HG03457 (cell line): ENCODE data around the gene UQCC3.
A peak's percentile ranks its signal among the peaks of the same experiment; 100 is the strongest.
"Not testable (repeated sequence)": the region's sequence is repeated elsewhere in the genome, so short reads cannot be mapped to it uniquely, and the experiment has no call there.

ENCODE experiments used
- ATAC-seq: cut with Tn5 transposase; IDR thresholded peaks from one replicate; pipeline ENCODE4 v1.9.1; 2021; ENCODE audit warnings: moderate number of reproducible peaks; ENCODE audit not compliant: unreplicated experiment

The UQCC3 gene

GRCh38 chr11:62671608-62672389 lies at the start of gene UQCC3, which contains the start of gene LBHD1:
Gene UQCC3, plus strand, starts transcription at chr11:62671673. Its CDS starts 73 bp downstream, at chr11:62671746.
Gene LBHD1, minus strand, starts transcription at chr11:62672267. Its CDS starts 2,236 bp downstream, at chr11:62670031.
- no peak for ATAC-seq

DNA sequence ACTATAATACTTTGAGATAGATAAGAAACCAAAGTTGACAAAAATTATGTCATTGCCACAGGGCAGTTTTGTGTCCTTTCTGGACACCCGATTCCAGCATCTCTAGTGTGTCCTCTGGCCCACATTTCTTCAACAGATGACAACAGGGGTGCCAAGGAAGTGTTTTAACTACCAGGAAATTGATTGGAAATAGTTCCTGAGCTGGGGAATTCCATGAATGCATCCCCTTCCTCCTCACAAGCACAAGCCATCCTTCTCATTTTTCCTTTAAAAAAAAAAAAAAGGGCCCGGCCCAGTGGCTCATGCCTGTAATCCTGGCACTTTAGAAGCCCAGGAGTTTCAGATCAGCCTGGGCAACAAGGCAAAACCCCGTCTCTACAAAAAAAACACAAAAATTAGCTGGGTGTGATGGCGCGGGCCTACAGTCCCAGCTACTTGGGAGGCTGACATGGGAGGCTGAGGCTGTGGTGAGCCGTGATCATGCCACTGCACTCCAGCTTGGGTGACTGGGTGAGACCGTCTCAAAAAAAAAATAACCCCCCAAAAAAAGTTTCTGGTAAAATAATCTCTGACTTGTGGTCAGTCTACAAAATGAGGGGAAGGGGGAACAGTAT lies 48.9 kb upstream of the UQCC3 start:
- no peak for ATAC-seq

GRCh38 chr11:62627713-62628112 lies 43.8 kb upstream of the UQCC3 start:
- no peak for ATAC-seq

DNA sequence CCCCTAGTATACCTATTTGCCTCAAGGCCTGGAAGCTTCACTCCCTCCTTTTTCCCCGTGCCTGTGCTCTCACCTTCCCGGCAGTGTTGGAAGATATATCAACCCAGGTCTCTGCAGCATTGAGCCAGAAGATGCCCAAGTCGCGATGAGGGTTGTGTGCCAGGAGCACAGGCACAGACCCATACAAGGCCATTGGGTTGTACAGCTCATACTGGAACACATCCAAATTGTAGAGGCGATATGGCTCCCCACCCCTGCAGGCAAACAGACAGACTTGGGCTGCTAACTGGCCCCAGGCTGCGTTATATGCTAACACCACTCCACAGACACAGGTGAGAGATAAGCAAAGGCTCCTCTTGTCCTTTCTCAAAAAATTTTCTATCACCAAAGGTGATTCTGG lies 39.0 kb upstream of the UQCC3 start:
- no peak for ATAC-seq

DNA sequence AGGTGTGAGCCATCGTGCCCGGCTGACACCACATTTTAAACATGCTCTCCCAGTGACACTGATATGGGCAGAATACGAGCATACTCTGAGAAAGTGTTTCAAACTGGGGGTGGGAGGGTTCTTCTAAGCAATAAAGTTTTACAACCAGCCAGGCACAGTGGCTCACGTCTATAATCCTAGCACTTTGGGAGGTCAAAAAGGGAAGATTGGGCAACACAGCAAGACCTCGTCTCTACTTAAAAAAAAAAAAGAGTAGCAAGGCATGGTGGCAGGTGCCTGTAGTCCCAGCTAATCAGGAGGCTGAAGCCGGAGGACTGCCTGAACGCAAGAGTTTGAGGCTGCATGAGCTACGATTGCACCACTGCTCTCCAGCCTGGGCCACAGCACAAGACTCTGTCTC lies 27.3 kb upstream of the UQCC3 start:
- ATAC-seq: no peak

DNA sequence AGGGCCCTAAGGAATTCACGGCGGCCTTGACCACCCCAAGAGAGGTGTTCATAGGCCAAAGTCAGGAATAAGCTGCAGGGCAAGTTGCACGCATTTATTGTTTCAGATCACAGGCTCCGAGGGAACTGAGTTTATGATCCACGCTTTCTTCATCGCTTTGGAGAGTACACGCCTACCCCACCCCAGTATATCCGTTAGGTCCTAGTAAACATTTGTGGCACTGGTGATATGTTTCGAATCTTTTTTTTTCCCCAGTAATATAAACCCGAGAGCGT lies 25.9 kb upstream of the UQCC3 start:
- ATAC-seq: no peak

- ATAC-seq: peak; percentile 69
Observed at GRCh38 chr11:62645946-62646824, 25.3 kb upstream of the UQCC3 start, which contains the start of gene GANAB. Gene GANAB, minus strand, starts transcription at chr11:62646613. Its CDS starts 14 bp downstream, at chr11:62646599.

DNA sequence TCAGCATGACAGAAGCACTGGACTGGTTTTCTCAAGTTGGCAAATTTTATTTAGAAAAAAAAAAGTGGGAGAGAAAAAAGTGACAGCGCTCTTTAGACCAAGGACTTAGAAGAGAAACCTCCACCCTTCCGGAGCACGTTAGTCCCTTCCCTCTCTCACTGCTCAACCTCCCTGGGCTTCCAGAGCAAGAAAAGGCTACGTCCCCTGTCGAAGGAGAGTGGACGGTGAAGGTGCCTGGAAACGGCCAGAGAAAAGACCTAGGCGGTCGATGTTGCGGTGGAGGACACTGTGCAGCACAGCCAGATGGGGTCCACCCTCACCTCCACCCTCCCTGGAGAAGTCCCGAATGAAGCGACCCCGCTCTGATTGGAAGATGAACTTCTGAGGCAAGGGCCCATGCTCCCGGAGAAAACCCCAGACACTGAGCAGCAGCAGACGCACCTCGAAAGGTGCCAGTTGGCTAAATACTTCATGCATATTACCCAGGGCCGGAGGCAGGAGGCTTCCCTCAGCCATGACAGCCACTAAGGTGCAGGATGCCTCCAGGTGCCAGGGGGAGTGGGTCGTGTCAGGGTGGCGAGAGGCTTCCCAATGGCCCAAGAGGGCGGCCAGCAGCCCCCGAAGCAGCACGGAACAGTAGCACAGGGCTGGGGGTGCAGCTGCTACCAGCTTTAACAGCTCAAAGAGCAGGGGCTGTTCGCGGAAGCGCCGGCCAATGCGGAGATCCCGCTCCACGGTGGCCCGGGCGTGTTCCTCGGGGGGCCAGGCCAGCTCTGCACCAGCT lies 24.5 kb upstream of the UQCC3 start:
- no peak for ATAC-seq

- ATAC-seq: no peak
Observed at GRCh38 chr11:62647609-62648005, 23.9 kb upstream of the UQCC3 start.

GRCh38 chr11:62648185-62648966 lies 23.1 kb upstream of the UQCC3 start:
- ATAC-seq: no peak

DNA sequence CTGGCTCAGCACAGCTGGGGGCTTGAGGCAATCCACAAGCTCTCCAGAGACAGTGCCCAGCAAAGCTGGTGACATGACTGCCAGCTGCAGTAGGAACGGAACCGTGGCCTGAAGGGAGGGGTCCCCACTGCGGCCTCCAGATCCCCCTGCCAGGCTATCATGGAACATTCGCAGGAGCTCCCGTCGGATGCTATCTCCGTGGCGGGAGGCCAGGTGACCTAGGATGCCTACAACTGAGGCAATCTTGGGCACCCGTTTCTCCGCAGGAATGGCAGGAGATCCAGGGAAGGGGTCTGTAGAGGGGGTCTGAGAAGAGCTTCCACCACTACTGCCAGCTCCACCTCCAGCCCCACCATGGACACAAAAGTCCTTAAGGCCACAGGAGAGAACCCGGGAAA lies 22.5 kb upstream of the UQCC3 start:
- no peak for ATAC-seq

- ATAC-seq: no peak
Observed at GRCh38 chr11:62649486-62649885, 22.0 kb upstream of the UQCC3 start.

DNA sequence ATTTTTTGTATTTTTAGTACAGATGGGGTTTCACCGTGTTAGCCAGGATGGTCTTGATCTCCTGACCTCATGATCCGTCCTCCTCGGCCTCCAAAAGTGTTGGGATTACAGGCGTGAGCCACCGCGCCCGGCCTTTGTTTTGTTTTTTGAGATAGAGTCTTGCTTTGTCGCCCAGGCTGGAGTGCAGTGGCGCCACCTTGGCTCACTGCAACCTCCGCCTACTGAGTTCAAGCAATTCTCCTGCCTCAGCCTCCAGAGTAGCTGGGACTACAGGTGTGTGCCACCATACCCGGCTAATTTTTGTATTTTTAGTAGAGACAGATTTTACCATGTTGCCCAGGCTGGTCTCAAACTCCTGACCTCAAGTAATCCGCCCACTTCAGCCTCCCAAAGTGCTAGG lies 21.2 kb upstream of the UQCC3 start:
- ATAC-seq: not testable (repeated sequence)

- no peak for ATAC-seq
Observed at GRCh38 chr11:62652161-62653006, 19.1 kb upstream of the UQCC3 start.

GRCh38 chr11:62654297-62654696 lies 17.2 kb upstream of the UQCC3 start:
- ATAC-seq: no peak

DNA sequence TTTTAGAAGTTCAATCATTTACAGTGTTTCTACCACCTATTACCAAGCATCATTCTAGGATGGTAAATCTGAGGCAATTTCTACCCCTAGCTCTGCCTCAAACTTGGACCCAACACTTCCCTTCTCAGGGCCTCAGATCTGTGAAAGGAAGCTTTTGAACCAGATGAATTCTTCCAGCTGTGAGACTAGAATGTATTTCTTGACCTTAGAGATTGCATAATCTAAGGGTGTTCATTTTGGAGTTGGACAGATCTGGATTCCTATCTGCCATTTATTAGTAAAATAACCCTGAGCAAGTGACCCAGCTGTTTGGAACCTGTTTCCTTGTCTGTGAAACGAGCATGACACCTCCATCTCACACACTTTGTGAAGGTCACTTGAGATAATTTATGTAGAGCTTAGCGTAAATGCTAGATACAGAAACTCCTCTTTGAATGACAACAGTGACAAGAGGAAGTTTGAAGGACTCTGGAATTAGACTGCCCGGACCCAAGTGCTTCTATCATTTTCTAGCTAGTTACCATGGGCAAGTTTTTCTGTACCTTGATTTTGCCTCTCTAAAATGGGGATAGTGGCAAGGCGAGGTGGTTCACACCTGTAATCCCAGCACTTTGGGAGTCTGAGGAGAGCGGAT lies 14.6 kb upstream of the UQCC3 start:
- no peak for ATAC-seq

DNA sequence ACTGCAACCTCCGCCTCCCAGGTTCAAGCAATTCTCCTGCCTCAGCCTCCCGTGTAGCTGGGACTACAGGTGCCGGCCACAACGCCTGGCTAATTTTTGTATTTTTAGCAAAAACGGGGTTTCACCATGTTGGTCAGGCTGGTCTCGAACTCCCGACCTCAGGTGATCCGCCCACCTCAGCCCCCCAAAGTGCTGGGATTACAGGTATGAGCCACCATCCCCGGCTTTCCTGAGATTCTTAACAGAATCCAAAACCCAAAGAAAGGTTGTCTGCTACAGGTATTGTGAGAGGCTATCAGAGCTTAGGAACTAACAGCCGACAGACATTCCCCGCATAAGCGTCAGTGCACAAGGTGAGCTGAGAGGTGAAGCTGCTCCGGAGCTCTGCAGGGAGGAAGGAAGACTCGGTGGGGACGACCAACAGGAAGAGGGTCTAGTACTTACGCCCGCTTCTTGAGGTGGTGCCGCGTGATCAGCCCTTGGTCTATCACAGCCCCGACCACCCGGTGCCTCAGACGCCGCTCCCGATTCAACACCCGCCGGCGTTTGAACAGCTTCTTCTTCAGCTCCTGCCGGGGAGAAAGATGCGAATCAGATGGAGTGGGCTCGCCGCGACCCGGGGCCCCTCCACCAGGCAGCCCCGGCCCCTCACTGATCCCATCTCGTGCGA lies 6.9 kb upstream of the UQCC3 start:
- ATAC-seq: peak; percentile 28

DNA sequence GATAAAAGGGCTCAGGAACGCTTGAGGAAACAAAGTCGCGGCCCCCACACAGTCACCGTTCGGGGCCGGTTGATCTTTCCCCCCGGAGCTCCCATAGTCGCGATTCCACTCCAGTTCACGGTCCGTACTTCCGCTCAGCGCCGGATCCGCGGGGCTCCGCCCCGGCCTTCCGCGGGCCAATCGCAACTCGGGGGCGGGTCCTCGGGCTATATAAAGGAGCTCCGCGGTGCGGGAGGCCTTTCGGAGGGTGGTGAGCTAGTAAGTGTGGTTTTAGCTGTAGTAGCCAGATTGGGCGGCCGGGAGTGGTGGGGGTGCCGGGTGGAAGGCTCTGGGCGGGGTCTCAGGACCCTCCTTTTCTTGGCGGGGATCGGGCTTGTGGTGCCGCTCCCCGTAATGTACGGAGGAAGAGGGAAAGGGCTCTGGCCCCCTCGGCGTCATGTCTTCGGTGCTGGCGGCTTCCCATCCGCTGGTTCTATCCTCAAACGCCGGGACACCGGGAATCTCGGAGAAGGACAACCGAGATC lies 6.3 kb upstream of the UQCC3 start, which contains the start of the genes C11orf98 and CSKMT:
TSS of gene C11orf98 (minus strand) at position 136 of the 524 bp plus-strand sequence. CDS start at position 95, 41 bp downstream.
TSS of gene CSKMT (plus strand) at position 238 of the 524 bp plus-strand sequence. CDS start 568 bp downstream, outside the sequence.
- ATAC-seq: peak; percentile 74
